ENCODE measurements around the gene DLGAP4. TPM values are rescaled to one million over a fixed set of nuclear protein-coding genes. Genes with fewer than 3 reads are reported as not detected.

The DLGAP4 gene
- total RNA-seq = 17.2 TPM
- 61.3 TPM for polyA plus RNA-seq

DNA sequence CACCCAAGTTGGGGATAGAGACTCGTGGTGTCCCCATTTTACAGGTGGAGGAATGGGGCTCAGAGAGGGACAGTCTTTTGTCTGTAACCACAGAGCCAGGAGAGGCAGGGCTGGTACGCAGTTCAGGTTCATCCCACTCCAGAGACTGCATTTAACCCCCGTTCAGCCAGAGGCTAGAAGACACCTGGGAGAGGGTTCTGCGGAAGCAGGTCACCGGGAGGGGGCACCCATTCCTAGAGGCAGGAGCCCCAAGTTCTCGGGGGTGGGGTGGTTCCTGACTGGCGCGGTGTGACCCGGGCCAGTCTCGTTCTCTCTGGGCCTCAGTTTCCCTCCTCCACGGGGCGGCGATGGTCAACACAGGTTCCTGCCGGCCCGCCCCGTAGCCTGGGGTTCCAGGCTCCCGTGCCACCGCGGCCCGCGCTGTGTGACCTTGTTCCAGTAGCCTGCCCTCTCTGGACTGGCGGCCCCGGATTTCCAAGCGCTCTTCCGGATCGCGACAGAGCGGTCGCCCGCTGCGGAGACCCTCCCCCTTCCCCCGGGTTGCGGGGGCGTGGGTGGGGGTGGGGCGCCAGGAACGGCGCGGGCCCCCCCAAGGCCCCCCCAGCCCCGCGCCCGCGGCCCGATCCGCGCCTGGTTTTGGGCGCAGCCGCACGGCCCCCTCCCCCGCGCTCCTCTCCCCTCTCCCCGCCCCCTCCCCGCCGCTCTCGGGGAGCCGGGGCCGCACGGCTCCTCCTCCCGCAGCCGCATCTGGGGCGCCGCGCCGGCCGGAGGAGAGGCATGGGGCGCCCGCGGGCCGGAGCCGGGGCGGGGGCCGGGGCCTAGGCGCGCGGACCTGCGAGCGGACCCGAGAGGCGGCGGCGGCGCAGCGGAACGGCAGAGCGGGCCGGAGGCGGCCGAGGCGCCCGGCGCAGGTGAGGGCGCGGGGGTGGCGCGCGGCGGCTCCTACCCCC, at the start of gene DLGAP4:
TSS of gene DLGAP4 (plus strand) at position 738 of the 950 bp plus-strand sequence. CDS start 125,379 bp downstream, outside the sequence.
- Histone ChIP-seq H3K36me3 (ENCODE audit: insufficient read depth) (no peaks in the 10 kb centered on the region), H3K27ac (ENCODE audit: low read depth) (no peak within 1 kb of the TSS), H3K4me3 (ENCODE audit: low read depth, low read length) (peak within 1 kb of the TSS; percentile 44), H3K4me1 (ENCODE audit: insufficient read depth) (peaks cover 6% of the 10 kb centered on the region)
- WGBS = 2% methylated on average over 74 of the region's 96 CpGs
- DNase-seq (ENCODE audit: extremely low spot score) = no peak

DNA sequence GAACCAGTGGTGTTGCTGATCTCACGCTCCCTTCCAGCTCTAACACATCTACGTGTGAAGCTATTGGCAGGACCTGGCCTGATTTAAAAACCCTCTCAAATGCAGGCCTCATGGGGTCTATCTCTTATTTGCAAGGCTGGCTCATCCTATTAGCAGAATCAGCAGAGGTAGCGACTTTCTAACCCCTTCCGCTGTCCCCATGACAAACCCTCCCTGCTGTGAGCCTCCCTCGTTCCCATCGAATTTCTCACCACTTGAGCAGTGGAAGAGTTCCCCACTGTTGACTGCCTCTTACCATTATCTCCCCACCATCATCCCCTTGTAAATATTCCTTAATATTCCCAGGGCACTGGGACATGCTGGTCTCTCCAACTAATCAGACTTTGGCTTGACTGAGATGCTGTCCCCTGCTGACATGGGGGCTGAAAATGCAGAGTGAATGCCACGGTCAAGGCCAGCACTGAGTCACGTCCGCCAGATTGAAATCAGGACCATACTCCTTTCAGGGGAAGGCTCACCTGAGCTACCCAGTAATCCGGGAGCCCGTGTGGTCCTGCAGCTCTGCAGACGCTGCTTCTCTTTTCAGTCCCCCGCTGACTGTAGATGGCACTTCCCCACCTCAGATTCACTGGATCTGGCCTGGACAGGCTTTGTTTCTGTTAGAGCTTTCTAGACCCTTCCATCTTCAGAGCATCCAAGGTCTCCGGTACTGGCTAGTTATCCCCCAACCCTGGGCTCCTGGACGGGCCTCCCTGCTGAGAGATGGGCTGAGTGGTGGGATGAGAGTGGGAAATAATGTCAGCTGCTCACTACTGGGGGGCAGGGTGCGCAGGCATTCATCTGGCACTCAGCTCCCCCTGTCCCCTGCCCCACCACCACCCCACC, 46.7 kb upstream of the DLGAP4 start:
- Histone ChIP-seq H3K27ac (ENCODE audit: low read depth) (no peak overlapping the region), H3K4me3 (ENCODE audit: low read depth, low read length) (no peak overlapping the region), H3K4me1 (ENCODE audit: insufficient read depth) (no peaks in the 10 kb centered on the region), H3K36me3 (ENCODE audit: insufficient read depth) (no peaks in the 10 kb centered on the region)
- 52% methylated on average over 16 of the region's 16 CpGs for WGBS
- no peak for DNase-seq (ENCODE audit: extremely low spot score)

GRCh38 chr20:36260316-36260715, 45.8 kb upstream of the DLGAP4 start:
- no peaks in the 10 kb centered on the region for H3K36me3 ChIP-seq (ENCODE audit: insufficient read depth)
- no peak overlapping the region for H3K4me3 ChIP-seq (ENCODE audit: low read depth, low read length)
- H3K27ac ChIP-seq (ENCODE audit: low read depth) = no peak overlapping the region
- DNase-seq (ENCODE audit: extremely low spot score) = no peak
- H3K4me1 ChIP-seq (ENCODE audit: insufficient read depth) = no peaks in the 10 kb centered on the region
- 70% methylated on average over 7 of the region's 7 CpGs for WGBS

DNA sequence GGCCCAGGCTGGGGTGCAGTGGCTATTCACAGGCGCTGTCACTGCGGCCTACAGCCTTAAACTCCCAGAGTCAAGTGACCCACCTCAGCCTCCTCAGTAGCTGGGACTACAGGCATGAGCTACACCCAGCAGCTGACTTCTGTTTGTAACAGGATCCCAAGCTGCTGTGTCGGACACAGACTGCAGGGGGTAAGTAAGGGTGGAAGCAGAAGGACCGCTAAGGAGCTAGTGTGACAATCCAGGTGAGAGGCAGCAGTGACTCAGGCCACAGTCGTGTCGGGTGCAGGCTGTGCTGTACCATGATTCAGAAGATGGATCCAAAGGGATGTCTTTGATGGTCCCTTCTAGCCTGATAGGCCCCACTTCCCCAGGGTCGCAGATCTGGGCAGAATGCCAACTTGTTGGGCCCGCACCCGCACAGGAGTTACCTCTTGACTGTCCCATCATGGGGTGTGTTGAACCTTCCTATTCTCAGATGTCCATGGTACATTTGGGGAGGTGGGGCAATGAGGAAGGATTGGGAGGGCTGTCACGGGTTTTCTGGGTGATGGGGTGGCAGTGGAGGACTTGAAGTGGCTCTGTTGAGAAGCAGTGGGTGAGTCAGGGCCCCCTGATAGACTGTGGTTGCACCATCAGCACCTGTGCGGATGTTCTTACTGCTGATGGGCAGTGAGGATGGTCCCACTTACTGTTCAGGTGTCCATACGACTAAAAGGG, 44.6 kb upstream of the DLGAP4 start:
- Histone ChIP-seq H3K27ac (ENCODE audit: low read depth) (no peak overlapping the region), H3K4me3 (ENCODE audit: low read depth, low read length) (no peak overlapping the region), H3K36me3 (ENCODE audit: insufficient read depth) (no peaks in the 10 kb centered on the region), H3K4me1 (ENCODE audit: insufficient read depth) (no peaks in the 10 kb centered on the region)
- 79% methylated on average over 12 of the region's 12 CpGs for WGBS
- no peak for DNase-seq (ENCODE audit: extremely low spot score)

DNA sequence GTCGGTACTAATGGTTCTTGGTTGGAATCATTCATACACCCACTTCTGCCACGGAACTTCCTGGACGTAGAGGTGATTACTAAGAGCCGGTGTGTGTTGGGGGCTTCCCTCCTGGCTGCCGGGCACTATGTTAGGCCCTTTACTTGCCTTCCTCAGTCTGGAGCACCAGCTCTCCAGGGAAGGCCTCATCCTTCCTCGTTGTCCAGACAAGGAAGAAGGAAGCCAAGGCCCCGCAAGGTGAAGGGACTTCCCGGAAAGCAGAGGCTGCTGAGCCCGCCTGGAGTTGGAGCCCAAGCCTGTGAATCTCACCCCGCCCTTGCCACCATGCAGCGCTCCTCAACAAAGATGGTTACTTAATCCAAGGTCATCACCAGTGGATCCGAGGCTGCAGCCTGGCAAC, 43.7 kb upstream of the DLGAP4 start:
- H3K36me3 ChIP-seq (ENCODE audit: insufficient read depth) = no peaks in the 10 kb centered on the region
- no peak for DNase-seq (ENCODE audit: extremely low spot score)

GRCh38 chr20:36264426-36265246, 41.5 kb upstream of the DLGAP4 start:
- WGBS = 90% methylated on average over 20 of the region's 20 CpGs
- H3K27ac ChIP-seq (ENCODE audit: low read depth) = no peak overlapping the region
- no peaks in the 10 kb centered on the region for H3K4me1 ChIP-seq (ENCODE audit: insufficient read depth)
- DNase-seq (ENCODE audit: extremely low spot score) = no peak
- H3K4me3 ChIP-seq (ENCODE audit: low read depth, low read length) = no peak overlapping the region
- H3K36me3 ChIP-seq (ENCODE audit: insufficient read depth) = no peaks in the 10 kb centered on the region

More for the DNA sequence above, 43.7 kb upstream of the DLGAP4 start:
- Histone ChIP-seq H3K27ac (ENCODE audit: low read depth) (no peak overlapping the region), H3K4me3 (ENCODE audit: low read depth, low read length) (no peak overlapping the region), H3K4me1 (ENCODE audit: insufficient read depth) (no peaks in the 10 kb centered on the region)
- WGBS = 91% methylated on average over 12 of the region's 12 CpGs

DNA sequence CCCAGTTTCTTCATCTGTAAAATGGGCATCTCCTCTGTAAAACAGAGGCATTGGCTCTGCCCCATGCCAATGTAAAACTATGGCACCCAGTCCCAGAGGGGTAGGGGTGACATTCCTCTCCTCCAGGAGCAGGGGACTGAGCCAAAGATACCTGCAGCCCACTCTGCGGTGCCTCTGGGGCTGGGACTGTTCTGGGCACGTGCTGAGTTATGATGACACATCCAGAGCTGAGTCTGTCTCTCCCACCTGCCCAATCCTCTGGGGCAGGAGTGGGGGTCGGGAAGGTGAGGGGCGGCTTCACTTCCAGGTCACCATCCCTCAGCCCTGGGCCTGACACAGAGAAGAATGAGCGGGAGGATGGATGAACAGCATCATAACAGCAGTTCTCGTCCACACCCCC, 40.0 kb upstream of the DLGAP4 start:
- DNase-seq (ENCODE audit: extremely low spot score) = no peak
- H3K27ac ChIP-seq (ENCODE audit: low read depth) = no peak overlapping the region
- no peaks in the 10 kb centered on the region for H3K4me1 ChIP-seq (ENCODE audit: insufficient read depth)
- WGBS = 87% methylated on average over 6 of the region's 6 CpGs
- no peak overlapping the region for H3K4me3 ChIP-seq (ENCODE audit: low read depth, low read length)
- H3K36me3 ChIP-seq (ENCODE audit: insufficient read depth) = no peaks in the 10 kb centered on the region

DNA sequence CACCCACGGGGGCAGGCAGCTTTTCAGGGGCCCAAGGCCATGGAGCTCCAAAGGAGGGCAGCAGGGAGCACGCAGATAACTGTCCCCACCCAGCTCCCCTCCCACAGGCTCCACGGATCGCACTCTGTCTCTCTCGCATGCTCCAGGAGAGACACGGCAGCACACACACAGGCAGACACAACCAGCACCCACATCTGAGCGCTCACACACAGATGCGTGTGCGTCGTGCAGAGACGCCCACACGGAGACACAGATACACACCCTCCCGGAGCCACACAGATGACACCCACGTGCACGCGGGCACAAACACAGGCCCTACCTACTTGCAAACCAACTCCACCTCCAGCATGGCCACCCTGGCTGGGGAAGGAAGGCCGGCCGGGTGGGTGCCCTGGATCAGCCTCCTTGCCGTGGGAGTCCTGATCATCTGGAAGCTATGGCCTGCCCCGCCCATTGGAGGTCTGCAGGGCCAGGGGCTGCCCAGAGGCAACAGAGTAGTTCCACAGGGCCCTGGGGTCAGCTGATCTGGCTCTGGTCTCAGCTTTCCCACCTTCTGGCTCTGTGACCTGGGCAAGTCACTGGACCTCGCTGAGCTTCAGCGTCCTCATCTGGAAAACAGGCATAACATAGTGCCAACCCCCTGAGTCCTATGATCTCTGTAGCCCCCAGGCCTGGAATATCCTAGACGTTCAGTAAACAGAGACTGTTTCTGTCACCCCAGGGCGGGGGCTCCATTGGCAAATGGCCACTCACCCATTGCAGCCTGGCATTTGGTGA, 38.3 kb upstream of the DLGAP4 start:
- no peaks in the 10 kb centered on the region for H3K4me1 ChIP-seq (ENCODE audit: insufficient read depth)
- H3K4me3 ChIP-seq (ENCODE audit: low read depth, low read length) = no peak overlapping the region
- WGBS = 72% methylated on average over 24 of the region's 24 CpGs
- no peaks in the 10 kb centered on the region for H3K36me3 ChIP-seq (ENCODE audit: insufficient read depth)
- no peak for DNase-seq (ENCODE audit: extremely low spot score)
- H3K27ac ChIP-seq (ENCODE audit: low read depth) = no peak overlapping the region

DNA sequence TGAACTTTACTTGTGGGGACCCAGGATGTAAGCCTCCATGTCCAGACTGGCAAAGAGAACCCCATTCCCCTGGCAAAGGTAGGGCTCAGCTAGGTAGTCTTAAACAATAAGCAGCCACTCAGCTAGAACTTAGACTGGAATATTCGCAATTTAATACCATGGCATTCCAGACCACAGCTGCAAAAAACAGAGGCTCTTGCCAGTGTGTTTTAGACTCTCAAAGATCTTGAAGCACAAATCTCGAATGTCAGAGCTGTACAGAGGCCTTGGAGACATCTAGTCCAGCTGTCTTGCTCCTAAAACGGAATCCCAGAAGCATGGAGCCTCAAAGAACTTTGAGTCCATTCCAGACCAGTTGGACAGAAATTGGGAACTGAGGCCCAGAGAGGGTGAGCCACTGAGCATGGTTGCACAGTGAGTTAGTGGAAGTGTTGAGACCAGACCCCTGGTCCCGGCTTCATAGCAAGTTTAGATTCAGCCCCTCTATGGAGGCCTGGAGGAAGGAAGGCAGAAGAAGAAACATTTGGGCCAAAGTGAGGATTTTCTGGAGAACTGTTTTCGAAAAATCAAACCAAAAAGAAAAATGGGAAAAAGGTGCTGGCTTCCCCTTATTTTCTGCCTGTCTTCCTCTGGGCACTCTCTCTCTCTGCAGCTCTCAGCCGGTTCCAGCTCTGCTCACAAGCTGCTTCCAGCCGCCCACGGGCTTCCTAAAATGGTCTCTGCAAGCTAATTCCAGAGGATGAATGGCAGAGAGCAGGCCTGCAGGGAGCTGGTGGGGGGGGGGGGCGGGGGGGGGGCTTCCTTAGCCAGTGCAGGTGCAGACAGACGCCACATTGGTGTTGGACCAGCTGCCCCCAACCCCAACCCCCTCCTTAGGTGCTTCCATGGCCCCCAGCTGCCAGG, 37.4 kb upstream of the DLGAP4 start:
- H3K4me1 ChIP-seq (ENCODE audit: insufficient read depth) = no peaks in the 10 kb centered on the region
- H3K4me3 ChIP-seq (ENCODE audit: low read depth, low read length) = no peak overlapping the region
- WGBS = 58% methylated on average over 10 of the region's 10 CpGs
- H3K27ac ChIP-seq (ENCODE audit: low read depth) = no peak overlapping the region
- H3K36me3 ChIP-seq (ENCODE audit: insufficient read depth) = no peaks in the 10 kb centered on the region
- no peak for DNase-seq (ENCODE audit: extremely low spot score)

GRCh38 chr20:36269507-36269906, 36.6 kb upstream of the DLGAP4 start:
- no peak overlapping the region for H3K4me3 ChIP-seq (ENCODE audit: low read depth, low read length)
- H3K27ac ChIP-seq (ENCODE audit: low read depth) = no peak overlapping the region
- no peaks in the 10 kb centered on the region for H3K36me3 ChIP-seq (ENCODE audit: insufficient read depth)
- no peaks in the 10 kb centered on the region for H3K4me1 ChIP-seq (ENCODE audit: insufficient read depth)
- no peak for DNase-seq (ENCODE audit: extremely low spot score)
- 84% methylated on average over 2 of the region's 2 CpGs for WGBS

GRCh38 chr20:36270744-36271638, 35.1 kb upstream of the DLGAP4 start:
- WGBS = 81% methylated on average over 20 of the region's 20 CpGs
- no peak for DNase-seq (ENCODE audit: extremely low spot score)
- Histone ChIP-seq H3K4me3 (ENCODE audit: low read depth, low read length) (no peak overlapping the region), H3K36me3 (ENCODE audit: insufficient read depth) (no peaks in the 10 kb centered on the region), H3K4me1 (ENCODE audit: insufficient read depth) (no peaks in the 10 kb centered on the region), H3K27ac (ENCODE audit: low read depth) (no peak overlapping the region)

All from urinary bladder (tissue), 4 donors.